Cerebellar cortex (tissue), 1 donor: Measurements from ENCODE around the gene TPMT.
A peak's percentile ranks its signal among the peaks of the same experiment; 100 is the strongest.
"Not testable (repeated sequence)": the region's sequence is repeated elsewhere in the genome, so short reads cannot be mapped to it uniquely, and the experiment has no call there.

ENCODE experiments used
- DNase-seq: peaks from one replicate; pipeline ENCODE4 v3.0.0-alpha.2; 2015; ENCODE audit warnings: low spot score

Gene TPMT

GRCh38 chr6:18154507-18155149 is at the start of gene TPMT:
TSS of gene TPMT (minus strand) at chr6:18155077. CDS start at chr6:18149127, 5,950 bp downstream.
- no peak for DNase-seq

DNA sequence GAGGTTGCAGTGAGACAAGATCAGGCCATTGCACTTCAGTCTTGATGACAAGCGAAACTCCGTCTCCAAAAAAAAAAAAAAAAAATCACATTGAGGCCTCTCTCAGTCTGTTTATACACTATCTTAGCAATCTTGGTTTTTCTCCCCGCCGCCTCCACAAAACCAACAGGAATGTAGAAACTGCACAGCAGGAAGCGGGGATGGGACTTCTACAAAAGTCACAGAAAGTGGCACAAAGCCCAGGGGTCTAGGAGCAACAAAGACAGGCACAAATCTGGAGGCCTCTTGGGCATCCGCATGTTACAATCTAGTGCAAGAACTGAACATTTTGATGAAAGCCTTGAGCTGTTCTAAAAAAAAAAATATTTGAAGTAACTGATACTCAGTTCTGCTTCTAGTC is 48.9 kb upstream of the TPMT start:
- DNase-seq = no peak

- DNase-seq = no peak
These were observed 37.1 kb upstream of the TPMT start for GRCh38 chr6:18192026-18192425.

- no peak for DNase-seq
These were observed 34.3 kb upstream of the TPMT start for GRCh38 chr6:18189196-18189595.

DNA sequence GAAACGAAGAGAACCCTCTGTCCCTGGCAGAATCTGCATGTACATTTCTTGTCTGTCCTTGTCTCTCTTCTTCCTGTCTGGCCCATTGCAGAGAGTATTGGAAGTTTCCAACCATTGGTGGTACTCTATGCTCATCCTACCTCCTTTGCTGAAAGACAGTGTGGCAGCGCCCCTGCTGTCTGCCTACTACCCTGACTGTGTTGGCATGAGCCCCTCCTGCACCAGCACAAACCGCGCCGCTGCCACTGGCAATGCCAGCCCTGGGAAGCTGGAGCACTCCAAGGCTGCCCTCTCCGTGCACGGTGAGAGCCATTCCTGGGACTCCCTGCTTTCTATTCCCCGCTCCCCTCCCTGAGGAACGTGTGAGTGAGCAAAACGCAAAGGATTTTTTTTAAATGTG is 32.8 kb upstream of the TPMT start:
- DNase-seq = no peak

DNA sequence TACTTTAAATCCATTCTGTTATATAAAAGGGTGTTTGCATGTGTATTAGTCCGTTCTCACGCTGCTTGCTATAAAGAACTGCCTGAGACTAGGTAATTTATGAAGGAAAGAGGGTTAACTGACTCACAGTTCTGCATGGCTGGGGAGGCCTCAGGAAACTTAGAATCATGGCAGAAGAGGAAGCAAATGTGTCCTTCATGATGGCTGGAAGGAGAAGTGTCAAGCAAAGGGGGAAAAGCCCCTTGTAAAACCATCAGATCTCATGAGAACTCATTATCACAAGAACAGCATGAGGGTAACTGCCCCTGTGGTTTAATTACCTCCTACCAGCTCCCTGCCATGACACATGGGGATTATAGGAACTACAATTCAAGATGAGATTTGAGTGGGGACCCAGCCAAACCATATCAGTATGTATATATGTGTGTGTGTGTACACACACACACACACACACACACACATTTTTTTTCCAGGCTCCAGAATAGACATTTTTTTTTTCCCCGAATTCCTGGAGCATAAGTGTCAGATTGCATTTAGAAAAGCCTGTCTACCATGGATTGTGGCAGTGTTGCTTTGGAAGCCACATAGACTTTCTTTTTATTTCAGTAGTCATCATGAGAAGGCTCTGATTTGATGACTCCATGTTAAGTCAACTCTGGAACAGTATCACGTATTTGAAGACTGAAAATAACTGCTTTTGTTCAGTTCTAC is 31.8 kb upstream of the TPMT start:
- DNase-seq = no peak

GRCh38 chr6:18186033-18186432 is 31.2 kb upstream of the TPMT start:
- no peak for DNase-seq

DNA sequence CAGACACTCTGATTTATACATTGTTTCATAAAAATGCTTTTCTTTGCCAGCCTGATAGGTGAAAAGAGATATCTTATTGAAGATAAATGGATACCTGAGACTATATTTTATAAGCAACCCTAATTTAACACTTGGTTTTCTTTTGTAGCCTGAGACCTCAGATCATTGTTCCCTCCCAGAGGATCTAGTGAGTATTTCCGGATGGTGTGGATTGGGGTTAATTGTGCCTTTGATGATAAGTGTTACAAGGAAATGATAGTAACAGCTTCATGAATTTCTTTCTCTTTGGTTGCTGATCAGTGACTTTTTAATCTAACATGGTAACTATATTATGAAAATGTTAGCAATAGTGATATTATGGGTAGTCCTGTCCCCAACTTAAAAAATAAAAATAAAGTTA is 30.7 kb upstream of the TPMT start:
- DNase-seq = no peak

DNA sequence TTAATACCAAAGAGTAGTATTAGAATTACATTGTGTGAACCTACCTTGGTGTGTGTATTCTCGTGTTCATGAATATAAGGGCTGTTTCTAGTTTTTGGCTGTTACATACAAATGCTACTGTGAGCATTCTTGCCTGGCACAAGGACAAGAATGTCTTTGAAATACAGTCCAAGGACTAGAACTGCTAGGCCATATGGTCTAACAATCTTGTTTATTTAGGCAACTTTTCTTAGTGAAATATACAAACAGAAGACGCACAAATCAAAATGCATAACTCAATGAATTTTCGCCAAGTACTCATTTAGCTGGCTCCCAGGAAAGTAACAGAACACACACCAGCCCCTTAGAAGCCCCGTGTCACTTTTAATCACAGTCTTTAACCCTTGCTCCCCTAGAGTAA is 28.9 kb upstream of the TPMT start:
- DNase-seq = peak; percentile 17

DNA sequence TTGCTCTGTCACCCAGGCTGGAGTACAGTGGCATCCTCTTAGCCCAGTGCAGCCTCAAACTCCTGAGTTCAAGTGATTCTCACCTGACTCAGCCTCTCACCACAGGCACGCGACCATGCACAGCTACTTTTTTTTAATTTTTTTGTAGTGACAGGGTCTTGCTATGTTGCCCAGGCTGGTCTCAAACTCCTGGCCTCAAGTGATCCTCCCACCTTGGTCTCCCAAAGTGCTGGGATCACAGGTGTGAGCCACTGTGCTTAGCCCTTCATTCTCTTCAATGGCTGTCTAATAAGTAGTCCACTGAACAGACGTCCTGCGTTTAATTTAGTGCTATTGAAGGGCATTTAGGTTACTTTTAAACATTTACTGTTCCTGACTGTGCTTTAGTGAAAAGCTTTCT is 27.7 kb upstream of the TPMT start:
- no peak for DNase-seq

- DNase-seq = no peak
These were observed 25.0 kb upstream of the TPMT start for GRCh38 chr6:18179770-18180356.

DNA sequence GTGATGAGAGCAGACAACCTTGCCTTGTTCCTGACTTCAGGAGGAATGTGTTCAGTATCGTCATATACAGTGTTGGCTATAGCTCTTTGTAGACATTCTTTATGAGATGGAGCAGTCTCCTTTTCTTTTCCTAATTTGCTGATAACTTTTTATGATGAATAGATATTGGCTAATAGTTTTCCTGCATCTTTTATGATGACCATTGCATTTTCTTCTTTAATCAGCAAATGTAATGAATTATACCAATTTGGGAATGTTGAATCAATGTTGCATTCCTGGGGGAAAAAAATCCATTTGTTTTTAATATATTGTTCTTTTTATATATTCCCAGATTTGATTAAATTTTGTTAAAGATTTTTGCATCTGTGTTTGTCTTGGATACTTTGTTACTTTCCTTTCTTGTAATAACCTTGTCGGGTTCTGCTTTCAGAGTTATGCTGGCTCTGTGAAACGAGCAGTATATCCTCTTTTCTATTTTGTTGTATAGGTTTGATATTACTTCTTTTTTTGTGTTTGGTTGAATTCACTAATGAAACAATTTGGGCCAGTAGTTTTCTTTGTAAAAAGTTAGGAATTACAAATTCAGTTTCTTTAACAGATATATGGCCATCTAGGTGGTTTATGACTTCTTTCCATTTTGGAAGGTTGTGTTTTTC is 24.2 kb upstream of the TPMT start:
- no peak for DNase-seq

GRCh38 chr6:18177286-18177965 is 22.5 kb upstream of the TPMT start:
- DNase-seq = no peak

DNA sequence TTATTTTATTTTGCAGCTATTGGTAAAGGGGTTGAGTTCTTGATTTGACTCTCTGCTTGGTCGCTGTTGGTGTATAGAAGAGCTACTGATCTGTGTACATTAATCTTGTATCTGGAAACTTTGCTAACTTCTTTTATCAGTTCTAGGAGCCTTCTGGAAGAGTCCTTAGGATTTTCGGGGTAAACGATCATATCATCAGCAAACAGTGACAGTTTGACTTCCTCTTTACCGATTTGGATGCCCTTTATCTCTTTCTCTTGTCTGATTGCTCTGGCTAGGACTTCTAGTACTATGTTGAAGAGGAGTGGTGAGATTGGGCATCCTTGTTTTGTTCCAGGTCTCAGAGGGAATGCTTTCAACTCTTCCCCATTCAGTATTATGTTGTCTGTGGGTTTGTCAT is 21.3 kb upstream of the TPMT start:
- not testable (repeated sequence) for DNase-seq

GRCh38 chr6:18171871-18172270 is 17.0 kb upstream of the TPMT start:
- DNase-seq = no peak

DNA sequence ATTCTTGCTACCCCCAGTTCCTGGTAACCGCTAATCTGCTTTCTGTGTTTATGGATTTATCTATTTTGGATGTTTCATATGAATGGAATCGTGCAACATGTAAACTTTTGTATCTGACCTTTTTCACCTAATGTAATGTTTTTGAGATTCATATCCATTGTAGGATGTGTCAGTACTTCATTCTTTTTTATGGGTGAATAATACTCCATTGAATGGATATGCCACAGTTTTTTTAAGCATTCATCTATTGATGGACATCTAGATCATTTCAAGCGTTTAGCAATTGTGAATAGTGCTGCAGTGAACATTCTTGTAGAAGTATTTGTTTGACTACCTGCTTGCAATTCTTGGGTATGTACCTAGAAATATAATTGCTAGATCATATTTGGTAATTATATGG is 13.4 kb upstream of the TPMT start:
- no peak for DNase-seq

GRCh38 chr6:18166312-18167036 is 11.6 kb upstream of the TPMT start:
- DNase-seq = no peak

DNA sequence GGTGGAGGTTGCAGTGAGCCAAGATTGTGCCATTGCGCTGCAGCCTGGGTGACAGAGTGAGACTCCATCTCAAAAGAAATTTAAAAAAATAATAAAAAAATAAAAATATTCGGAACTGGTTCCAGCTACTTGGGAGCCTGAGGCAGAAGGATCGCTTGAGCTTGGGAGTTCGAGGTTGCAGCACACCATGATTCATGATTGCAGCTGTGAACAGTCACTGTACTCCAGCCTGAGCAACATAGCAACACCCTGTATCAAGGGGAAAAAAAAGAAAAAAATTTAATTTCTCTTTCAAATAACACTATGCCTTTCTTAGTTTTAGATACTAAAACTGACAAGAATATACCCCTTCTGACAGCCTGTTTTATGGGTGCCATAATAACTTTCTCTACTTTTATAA is 10.9 kb upstream of the TPMT start:
- no peak for DNase-seq

DNA sequence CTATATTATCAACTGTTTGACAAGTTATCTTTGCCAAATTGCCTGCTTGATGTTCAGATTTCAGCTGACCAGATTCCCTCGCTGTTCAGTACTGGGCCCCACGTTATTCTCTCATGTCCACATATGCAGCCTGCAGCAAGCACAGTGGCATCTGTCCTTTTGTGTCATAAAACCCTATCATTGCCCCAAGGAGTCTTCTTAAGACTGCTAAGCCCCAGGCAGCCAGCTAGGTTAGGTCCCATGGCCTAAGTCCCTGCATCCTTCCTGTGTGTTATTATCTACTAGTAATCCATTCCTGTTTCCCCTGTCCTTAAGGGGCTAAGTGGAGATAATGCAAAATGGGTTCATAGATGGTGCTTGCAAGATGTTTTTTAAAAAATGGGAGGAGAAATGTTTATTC is 7.5 kb upstream of the TPMT start:
- no peak for DNase-seq

- DNase-seq = no peak
These were observed 6.6 kb upstream of the TPMT start for GRCh38 chr6:18161431-18161830.

DNA sequence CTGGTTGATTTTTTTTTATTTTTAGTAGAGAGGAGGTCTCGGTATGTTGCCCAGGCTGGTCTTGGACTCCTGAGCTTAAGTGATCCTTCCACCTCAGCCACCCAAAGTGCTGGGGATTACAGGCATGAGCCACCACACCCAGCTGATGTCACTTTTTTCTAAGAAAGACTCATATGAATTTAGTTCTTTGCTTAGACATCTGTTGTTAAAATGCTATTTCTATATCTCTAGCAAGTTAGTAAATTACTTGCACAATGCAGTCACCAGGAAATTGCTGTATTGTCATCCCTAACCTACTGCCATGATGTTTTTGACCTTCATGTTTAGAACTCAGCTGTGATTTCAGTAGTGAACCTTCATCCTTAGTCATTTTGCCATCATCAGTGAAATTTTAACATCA is 6.0 kb upstream of the TPMT start:
- no peak for DNase-seq
